Activated T-helper 17 cell treated with anti-CD3 and anti-CD28 coated beads, Interleukin-2, amount 50 U/mL, for 72 hours (primary cell): ENCODE measurements around the gene LCP2. TPM values are rescaled to one million over a fixed set of nuclear protein-coding genes. Genes with fewer than 3 reads are reported as not detected.

Experiments used
- ATAC-seq: fragments of 150-1000 bp; cut with Tn5 transposase; replicated peaks from 2 replicates; pipeline ENCODE4 v1.10.0; 2021; ENCODE audit warnings: mild to moderate bottlenecking, moderate library complexity
- H3K27ac Mint-ChIP-seq: one replicate; pipeline ENCODE4 v1.8.0; 2022; ENCODE audit warnings: mixed read lengths
- H3K27me3 Mint-ChIP-seq: one replicate; pipeline ENCODE4 v1.8.0; 2022; ENCODE audit warnings: mixed read lengths
- H3K36me3 Mint-ChIP-seq: one replicate; pipeline ENCODE4 v1.8.0; 2022; ENCODE audit warnings: low read depth, mild to moderate bottlenecking, mixed read lengths
- H3K4me1 Mint-ChIP-seq: one replicate; pipeline ENCODE4 v1.8.0; 2022; ENCODE audit warnings: mixed read lengths
- H3K4me3 Mint-ChIP-seq: one replicate; pipeline ENCODE4 v1.8.0; 2022; ENCODE audit warnings: mild to moderate bottlenecking, mixed read lengths
- H3K9me3 Mint-ChIP-seq: one replicate; pipeline ENCODE4 v1.8.0; 2022; ENCODE audit warnings: mixed read lengths
- total RNA-seq, 2 donors: library from RNA; stranded (reverse); gene quantifications; one replicate each; pipeline ENCODE4 v1.2.3, GENCODE V29; 2022

The LCP2 gene
- total RNA-seq, 2 donors from 2014 or later, result 202 to 204 TPM

- no peaks in the 10 kb centered on the region for H3K9me3 Mint-ChIP-seq
- no peaks in the 10 kb centered on the region for H3K36me3 Mint-ChIP-seq
- no peaks in the 10 kb centered on the region for H3K27me3 Mint-ChIP-seq
- no peak overlapping the region for H3K4me3 Mint-ChIP-seq
- ATAC-seq, result no peak
- no peak overlapping the region for H3K27ac Mint-ChIP-seq
- H3K4me1 Mint-ChIP-seq, result peaks cover 30% of the 10 kb centered on the region
These were observed 12.8 kb upstream of the LCP2 start for GRCh38 chr5:170310256-170310926.

DNA sequence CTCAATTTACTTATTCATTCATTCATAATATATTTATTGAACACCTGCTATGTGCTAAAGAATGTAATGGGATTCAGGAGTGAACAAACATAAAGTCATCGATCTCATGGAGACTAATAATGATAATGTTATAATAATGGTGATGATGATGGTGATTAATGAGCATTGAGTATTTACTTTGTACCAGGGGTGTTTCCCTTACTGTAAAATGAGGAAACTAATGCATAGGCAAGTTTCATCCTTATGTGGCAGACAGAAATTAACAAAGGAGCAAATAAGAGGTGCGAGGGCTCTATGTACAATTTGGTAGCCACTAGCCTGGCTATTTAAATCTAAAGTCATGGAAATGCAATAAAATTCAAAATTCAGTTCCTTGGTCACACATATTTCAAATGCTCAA, 11.1 kb upstream of the LCP2 start:
- peaks cover 30% of the 10 kb centered on the region for H3K4me1 Mint-ChIP-seq
- no peak overlapping the region for H3K27ac Mint-ChIP-seq
- no peaks in the 10 kb centered on the region for H3K27me3 Mint-ChIP-seq
- H3K4me3 Mint-ChIP-seq, result no peak overlapping the region
- H3K36me3 Mint-ChIP-seq, result no peaks in the 10 kb centered on the region
- no peaks in the 10 kb centered on the region for H3K9me3 Mint-ChIP-seq
- ATAC-seq, result no peak

GRCh38 chr5:170307575-170308465, 10.2 kb upstream of the LCP2 start:
- H3K27me3 Mint-ChIP-seq, result no peaks in the 10 kb centered on the region
- no peaks in the 10 kb centered on the region for H3K9me3 Mint-ChIP-seq
- H3K27ac Mint-ChIP-seq, result no peak overlapping the region
- H3K36me3 Mint-ChIP-seq, result no peaks in the 10 kb centered on the region
- no peak overlapping the region for H3K4me3 Mint-ChIP-seq
- ATAC-seq, result no peak
- peaks cover 38% of the 10 kb centered on the region for H3K4me1 Mint-ChIP-seq

GRCh38 chr5:170306381-170306831, 8.8 kb upstream of the LCP2 start:
- Mint-ChIP-seq H3K9me3 (no peaks in the 10 kb centered on the region), H3K4me1 (peaks cover 33% of the 10 kb centered on the region), H3K27ac (peak overlapping the region; percentile 37), H3K36me3 (no peaks in the 10 kb centered on the region), H3K4me3 (no peak overlapping the region), H3K27me3 (no peaks in the 10 kb centered on the region)
- ATAC-seq, result peak; percentile 64

DNA sequence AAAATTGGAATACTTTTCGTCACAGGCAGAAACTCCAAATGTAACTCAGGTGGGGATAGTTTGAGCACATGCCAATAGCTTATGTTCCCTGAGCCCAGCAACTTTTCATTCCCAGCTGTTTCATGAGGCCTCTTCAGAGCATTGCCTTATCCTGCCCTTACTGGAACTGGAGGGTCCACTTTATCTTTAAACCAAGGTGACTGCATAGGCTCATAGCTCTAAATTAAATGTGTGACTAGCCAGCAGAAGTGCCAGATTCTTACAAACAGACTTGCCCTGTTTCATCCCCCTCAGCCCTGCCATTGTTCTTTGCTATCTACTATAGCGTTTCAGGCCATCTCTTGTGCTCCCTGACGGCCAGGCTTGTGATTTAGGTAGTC, 8.1 kb upstream of the LCP2 start:
- Mint-ChIP-seq H3K9me3 (no peaks in the 10 kb centered on the region), H3K4me3 (no peak overlapping the region), H3K27ac (no peak overlapping the region), H3K4me1 (peaks cover 31% of the 10 kb centered on the region), H3K36me3 (no peaks in the 10 kb centered on the region), H3K27me3 (no peaks in the 10 kb centered on the region)
- no peak for ATAC-seq

DNA sequence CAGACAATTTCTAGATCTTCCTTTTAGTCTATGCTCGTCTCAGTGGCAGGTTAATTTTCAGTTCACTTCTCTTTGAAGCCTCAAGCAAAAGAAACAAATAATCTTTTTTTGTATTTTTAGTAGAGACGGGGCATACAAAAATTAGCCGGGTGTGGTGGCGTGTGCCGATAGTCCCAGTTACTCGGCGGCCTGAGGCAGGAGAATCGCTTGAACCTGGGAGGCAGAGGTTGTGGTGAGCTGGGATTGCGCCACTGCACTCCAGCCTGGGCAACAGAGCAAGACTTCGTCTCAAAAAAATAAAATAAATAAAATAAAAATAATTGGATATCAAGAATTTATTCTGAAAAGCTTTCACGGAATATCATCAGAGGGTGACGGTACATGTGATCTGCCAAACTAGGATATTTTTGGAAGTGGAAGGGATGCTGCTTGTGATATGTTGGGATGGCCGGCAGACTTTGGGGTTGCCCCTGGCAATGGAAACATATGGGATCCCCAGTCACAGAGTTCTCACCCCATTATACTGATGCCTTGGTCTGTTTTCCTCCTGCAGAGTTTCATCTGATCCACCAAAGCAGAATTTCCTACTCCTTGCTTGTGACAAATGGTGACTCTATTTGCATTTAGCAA, 7.6 kb upstream of the LCP2 start:
- Mint-ChIP-seq H3K4me1 (peaks cover 31% of the 10 kb centered on the region), H3K27ac (no peak overlapping the region), H3K9me3 (no peaks in the 10 kb centered on the region), H3K36me3 (no peaks in the 10 kb centered on the region), H3K27me3 (no peaks in the 10 kb centered on the region), H3K4me3 (no peak overlapping the region)
- ATAC-seq, result no peak

- H3K36me3 Mint-ChIP-seq, result no peaks in the 10 kb centered on the region
- H3K4me3 Mint-ChIP-seq, result peak overlapping the region; percentile 87
- no peaks in the 10 kb centered on the region for H3K27me3 Mint-ChIP-seq
- H3K27ac Mint-ChIP-seq, result peak overlapping the region; percentile 94
- no peaks in the 10 kb centered on the region for H3K9me3 Mint-ChIP-seq
- peak; percentile 53 for ATAC-seq
- peaks cover 34% of the 10 kb centered on the region for H3K4me1 Mint-ChIP-seq
These were observed 6.0 kb upstream of the LCP2 start for GRCh38 chr5:170303549-170303948.

DNA sequence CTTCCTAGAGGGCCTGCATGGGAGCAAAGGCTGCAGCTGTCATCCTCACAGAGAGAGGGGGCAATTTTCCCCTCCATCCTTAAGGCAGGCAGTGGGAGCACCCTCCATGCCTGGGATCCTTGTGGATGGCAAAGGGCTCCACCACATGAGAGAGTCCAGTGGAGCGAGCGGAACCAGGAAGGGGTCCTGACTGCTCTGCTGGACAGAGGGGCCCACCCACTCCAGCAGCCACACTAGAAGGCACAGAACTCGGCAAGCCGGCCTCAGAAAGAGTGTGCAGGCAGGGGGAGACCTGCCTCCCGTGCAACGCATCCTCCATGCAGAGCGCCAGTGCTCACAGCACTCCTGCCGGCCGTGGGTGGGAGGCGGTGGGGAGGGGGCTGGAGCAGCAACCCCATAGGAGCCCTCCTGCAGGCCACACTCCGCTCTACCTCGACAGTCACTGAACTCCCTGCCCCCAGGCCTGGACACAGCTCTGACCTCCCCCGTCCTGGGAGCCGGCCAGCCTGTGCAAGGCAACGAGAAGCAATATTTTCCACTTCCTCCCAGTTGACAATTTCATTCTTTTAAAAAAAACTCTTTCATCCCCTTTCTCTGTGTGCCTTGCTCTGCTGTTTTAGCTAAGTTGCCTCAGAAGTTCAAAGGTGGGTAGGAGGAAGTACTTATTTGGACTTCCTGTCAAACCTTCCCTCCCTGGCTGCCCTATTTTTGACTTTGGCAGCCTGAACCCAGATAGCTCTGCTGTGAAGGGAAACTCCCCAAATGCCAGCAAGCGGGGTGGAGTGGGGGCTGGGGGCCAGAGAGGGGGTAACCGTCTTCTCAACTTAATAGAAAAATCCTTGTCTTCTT, 5.3 kb upstream of the LCP2 start:
- peak; percentile 87 for ATAC-seq
- H3K9me3 Mint-ChIP-seq, result no peaks in the 10 kb centered on the region
- no peaks in the 10 kb centered on the region for H3K27me3 Mint-ChIP-seq
- peak overlapping the region; percentile 94 for H3K27ac Mint-ChIP-seq
- H3K4me3 Mint-ChIP-seq, result peak overlapping the region; percentile 87
- H3K36me3 Mint-ChIP-seq, result peaks cover under 1% of the 10 kb centered on the region
- peaks cover 40% of the 10 kb centered on the region for H3K4me1 Mint-ChIP-seq

GRCh38 chr5:170301981-170302652, 4.5 kb upstream of the LCP2 start:
- H3K27ac Mint-ChIP-seq, result peak overlapping the region; percentile 94
- peaks cover 8% of the 10 kb centered on the region for H3K36me3 Mint-ChIP-seq
- ATAC-seq, result no peak
- H3K4me3 Mint-ChIP-seq, result peak overlapping the region; percentile 87
- no peaks in the 10 kb centered on the region for H3K9me3 Mint-ChIP-seq
- H3K27me3 Mint-ChIP-seq, result no peaks in the 10 kb centered on the region
- H3K4me1 Mint-ChIP-seq, result peaks cover 41% of the 10 kb centered on the region

DNA sequence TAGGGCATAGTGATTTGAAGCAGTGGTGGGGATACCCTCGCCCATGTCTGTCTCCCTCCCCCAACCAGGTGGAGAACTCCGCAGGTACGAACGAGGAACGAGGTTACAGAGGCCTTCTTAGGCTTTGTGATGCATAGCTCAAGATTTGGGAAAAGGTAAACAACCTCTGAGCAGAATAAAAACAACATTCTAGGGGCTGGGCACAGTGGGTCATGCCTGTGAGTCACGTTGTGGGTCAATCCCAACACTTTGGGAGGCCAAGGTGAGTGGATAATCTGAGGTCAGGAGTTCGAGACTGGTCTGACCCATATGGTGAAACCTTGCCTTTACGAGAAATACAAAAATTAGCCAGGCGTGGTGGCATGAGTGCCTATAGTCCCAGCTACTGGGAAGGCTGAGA, 3.6 kb upstream of the LCP2 start:
- Mint-ChIP-seq H3K27me3 (no peaks in the 10 kb centered on the region), H3K9me3 (no peaks in the 10 kb centered on the region), H3K4me1 (peaks cover 31% of the 10 kb centered on the region), H3K36me3 (peaks cover 17% of the 10 kb centered on the region), H3K27ac (no peak overlapping the region), H3K4me3 (no peak overlapping the region)
- no peak for ATAC-seq

- Mint-ChIP-seq H3K4me1 (peaks cover 29% of the 10 kb centered on the region), H3K4me3 (peak overlapping the region; percentile 31), H3K27me3 (no peaks in the 10 kb centered on the region), H3K36me3 (peaks cover 24% of the 10 kb centered on the region), H3K27ac (no peak overlapping the region), H3K9me3 (no peaks in the 10 kb centered on the region)
- no peak for ATAC-seq
These were observed 2.9 kb upstream of the LCP2 start for GRCh38 chr5:170300361-170301013.

GRCh38 chr5:170296935-170297588, 515 bp downstream of the LCP2 start:
- peak overlapping the region; percentile 96 for H3K27ac Mint-ChIP-seq
- no peaks in the 10 kb centered on the region for H3K9me3 Mint-ChIP-seq
- peak; percentile 26 for ATAC-seq
- H3K4me1 Mint-ChIP-seq, result peaks cover 41% of the 10 kb centered on the region
- peak overlapping the region; percentile 96 for H3K4me3 Mint-ChIP-seq
- peaks cover 58% of the 10 kb centered on the region for H3K36me3 Mint-ChIP-seq
- no peaks in the 10 kb centered on the region for H3K27me3 Mint-ChIP-seq
